NCI-H748 (cell line): ENCODE results near the gene PSMD9.
"Not testable (repeated sequence)": the region's sequence is repeated elsewhere in the genome, so short reads cannot be mapped to it uniquely, and the experiment has no call there.

ENCODE experiments used
- DNase-seq: peaks from one replicate; lab custom pipeline; 2025; ENCODE audit not compliant: unreplicated experiment; lab: John Stamatoyannopoulos, UW

PSMD9 gene, protein sequence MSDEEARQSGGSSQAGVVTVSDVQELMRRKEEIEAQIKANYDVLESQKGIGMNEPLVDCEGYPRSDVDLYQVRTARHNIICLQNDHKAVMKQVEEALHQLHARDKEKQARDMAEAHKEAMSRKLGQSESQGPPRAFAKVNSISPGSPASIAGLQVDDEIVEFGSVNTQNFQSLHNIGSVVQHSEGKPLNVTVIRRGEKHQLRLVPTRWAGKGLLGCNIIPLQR

DNA sequence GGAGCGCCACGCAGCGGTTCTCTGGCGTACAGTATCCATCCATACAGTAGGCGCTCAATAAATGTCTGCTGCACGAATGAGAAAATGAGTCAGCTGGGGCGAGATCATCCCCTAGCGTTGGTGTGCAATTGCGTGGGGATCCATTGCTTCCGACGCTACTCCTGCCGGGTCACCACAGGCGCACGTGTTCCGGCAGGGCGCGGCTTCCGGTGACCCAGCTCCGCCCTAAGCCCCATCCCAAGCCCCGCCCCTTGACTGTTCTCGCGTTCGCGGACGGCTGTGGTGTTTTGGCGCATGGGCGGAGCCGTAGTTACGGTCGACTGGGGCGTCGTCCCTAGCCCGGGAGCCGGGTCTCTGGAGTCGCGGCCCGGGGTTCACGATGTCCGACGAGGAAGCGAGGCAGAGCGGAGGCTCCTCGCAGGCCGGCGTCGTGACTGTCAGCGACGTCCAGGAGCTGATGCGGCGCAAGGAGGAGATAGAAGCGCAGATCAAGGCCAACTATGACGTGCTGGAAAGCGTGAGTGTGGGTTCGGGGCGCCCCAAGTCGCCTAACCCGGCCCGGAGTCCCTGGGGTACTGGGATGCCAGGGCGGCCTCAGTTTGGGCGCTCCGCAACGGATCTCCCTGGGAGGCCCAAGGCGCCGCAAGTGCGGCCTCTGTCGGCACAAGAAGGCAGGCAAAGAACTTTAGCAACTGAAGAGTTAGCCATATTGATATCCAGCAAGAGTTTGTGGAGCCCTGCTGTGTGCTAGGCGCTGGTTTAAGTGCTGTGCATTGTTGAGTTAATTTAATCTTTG, at the start of gene PSMD9:
PSMD9 (plus strand) TSS at position 313 of the 796 bp plus-strand sequence; CDS start at position 380, 67 bp downstream.
- peak; percentile 97 for DNase-seq

DNA sequence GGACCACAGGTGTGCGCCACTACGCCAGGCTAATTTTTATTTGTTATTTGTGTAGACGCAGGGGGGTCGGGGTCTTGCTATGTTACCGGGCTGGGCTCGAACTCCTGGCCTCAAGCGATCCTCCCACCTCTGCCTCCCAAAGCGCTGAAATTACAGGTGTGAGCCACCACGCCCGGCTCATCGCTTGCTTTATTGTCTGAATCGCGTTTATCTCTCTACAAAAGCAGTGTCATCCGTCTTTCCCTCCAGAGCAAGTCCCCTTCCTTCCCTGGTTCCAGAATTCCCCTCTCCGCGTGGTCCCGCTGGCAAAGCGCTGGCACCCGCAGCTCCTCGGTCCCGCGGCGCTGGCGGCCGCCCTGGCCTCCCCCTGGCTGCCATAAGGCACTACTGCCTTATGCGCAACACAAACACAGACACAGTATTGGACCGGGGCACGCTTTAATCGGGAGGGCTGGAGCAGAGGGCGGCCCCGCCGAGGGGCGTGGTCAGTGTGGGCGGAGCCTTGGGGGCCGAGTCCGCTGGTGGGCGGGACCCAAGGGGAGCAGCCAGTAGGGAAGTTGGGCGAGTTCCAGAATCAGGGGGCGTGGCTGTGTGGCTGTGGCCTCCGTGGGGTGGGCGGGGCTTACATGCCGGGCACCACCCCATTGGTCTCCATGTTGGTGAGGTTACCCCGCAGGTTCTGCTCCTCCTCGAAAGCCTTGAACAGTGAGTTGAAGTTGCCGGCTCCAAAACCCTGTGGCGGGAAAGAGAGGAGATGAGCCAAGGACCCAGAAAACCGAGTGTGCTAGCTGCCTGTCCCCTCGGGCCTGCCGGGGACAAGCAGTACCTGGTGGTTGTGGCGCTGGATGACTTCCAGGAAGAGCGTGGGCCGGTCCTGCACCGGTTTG, 49.2 kb upstream of the PSMD9 start:
- peak; percentile 97 for DNase-seq

DNA sequence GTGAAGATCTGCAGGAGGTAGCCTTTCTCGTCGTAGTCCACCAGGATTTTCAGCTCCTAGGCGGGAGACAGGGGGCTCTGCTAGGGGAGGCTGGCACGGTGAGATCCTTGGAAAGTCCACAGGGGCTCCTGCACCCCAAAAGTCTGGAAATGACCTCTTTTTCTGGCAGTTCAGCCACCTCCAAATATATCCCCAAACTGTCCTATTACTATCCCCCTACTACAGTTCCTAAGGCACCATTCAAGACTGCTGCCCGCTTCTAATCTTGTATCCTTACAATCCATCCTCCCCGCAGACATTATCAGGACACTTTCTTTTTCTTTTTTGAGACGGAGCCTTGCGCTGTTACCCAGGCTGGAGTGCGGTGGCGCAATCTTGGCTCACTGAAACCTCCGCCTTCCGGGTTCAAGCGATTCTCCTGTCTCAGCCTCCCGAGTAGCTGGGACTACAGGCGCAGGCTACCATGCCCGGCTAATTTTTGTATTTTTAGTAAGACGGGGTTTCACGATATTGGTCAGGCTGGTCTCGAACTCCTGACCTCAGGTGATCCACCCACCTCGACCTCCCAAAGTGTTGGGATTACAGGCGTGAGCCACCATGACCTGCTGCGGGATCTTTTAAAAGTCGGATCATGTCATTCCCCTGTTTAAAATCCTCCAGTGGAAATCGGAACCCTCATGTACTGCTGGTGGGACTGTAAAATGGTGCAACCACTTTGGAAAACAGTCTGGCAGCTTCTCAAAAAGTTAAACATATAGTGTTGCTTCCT, 48.4 kb upstream of the PSMD9 start:
- DNase-seq = no peak

DNA sequence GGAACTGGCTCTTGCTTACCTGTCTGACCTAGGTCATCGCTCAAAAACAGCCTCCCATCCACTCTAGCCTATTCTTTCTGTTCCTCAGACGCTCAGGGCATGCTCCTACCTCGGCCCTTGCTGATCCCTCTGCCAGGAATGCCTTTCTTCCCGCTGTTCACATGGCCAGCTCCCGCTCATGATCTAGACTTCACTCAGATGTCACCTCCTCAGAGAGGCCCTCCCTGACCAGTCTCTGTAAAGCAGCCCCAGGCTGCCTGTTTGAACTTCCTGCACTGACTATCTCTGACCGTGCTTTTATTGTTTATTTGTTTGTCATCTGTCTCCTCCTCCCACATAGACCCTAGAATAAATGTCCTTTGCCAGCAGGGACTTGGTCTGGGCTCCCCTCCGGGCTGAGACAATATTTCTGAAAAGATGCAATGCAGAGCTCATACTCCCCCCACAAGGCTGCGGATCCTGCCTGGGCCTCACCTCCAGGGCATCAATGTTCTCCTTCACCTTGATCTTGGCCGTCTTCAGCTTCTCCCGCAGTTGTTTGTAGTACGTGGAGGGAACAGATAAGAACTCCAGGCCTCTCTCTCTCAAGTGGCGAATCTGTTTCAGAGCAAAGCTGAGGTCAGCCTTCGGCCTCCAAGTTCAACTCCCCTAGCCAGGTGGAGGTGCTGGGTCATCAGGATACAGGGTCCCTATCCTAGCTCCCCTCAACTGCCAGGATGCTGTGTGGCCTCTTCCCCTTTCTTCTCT, 45.2 kb upstream of the PSMD9 start:
- no peak for DNase-seq

DNA sequence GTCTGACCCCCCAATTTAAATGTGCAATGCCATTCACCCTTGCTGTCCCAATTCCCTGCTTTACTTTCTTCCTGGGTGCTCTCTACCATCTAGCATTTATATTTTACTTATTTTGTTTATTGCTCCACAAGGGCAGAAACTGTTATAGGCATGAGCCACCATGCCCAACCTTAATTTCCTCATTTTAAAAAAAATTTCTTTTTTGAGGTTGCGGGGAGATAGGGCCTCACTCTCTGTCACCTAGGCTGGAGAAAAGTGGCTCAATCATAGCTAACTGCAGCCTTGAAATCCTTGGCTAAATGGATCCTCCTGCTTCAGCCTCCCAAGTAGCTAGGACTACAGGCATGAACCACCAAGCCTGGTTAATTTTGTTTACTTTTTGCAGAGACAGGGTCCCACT, 42.9 kb upstream of the PSMD9 start:
- no peak for DNase-seq

DNA sequence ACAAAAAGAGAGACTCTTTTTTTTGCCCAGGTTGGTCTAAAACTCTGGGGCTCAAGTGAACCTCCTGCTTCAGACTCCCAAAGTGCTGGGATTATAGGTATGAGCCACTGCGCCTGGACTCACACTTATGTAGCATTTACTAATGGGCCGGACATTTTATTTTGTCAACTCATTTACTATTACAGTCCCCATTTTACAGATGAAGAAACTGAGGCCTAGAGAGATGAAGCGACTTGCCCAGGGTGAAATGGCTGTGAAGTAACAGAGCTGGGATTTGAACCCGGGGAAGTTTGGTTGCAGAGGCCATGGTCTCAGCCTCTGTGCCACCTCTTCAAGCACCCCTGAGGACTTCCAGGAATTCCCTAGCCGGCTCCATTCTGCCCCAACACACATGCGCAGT, 39.4 kb upstream of the PSMD9 start:
- no peak for DNase-seq

DNA sequence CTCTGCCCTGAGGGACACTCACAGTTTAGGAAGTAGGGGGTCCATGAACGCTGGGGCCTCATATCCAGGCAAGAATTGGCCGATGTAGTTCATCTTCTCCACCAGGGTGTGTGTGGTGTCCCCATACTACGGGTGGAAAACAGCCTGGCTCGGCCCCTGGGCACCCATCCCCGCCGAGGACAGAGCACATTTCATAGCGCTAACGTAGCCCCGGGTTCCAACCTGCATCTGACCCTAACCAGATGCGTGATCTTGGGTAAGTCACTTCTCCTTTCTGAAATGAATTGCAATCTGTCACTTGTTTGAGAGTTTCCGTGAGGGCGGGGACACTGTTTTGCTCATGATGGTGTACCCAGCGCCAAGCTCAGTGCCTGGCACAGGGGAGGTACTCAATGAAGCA, 38.9 kb upstream of the PSMD9 start:
- DNase-seq = no peak

DNA sequence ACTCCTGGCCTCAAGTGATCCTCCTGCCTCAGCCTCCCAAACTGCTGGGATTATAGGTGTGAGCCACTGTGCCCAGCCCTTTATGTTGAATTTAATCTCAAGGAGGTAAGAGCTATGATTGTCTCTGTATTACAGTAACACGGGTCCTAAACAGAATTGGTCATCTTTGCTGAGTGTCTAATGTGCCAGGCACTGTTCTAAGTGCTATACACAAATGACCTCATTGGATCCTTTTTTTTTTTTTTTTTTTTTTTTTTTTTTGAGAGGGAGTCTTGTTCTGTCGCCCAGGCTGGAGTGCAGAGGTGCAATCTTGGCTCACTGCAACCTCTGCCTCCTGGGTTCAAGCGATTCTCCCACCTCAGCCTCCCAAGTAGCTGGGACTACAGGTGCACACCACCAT, 36.2 kb upstream of the PSMD9 start:
- DNase-seq = not testable (repeated sequence)

DNA sequence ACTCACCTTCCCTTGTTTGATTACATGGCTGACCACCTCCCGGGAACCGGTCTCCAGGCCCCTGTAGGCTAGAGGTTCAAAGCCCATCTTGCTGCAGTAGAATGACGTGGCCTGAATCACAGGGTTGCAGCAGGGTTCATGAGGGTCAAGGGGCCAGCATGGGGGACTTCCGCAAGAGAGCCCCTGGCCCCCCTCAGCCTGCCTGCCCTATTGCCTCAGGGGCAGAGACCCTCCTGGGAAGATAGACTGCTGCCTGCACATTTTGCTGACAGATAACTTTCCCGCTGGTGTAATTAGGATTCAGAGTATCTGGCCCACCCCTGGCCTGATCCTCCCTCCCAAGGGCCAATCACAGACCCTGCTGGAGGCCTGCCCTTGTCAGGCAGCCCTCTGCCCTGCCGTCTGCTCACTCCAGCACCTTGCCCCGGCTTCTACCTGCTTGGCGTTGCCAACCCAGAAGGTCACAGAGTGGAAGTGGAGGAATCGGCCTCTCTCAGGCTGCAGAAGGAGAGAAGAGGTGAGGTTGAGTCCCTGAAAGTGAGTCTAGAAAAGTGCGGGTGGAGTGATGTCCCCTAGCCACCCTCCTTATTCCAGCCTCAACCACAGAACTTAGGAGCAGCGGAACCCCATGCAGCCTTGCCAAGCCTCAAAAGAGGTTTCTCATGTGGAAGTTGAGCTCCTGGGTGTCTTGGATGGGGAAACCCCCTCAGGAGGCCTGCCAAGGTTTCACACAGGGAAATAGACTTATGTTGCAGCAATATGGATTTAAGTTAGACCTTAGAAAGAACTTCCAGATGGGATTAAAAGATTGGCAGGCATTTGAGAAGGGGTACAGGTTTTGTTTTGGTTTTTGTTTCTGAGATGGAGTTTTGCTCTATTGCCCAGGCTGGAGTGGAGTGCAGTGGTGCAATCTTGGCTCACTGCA, 31.0 kb upstream of the PSMD9 start:
- DNase-seq = no peak

DNA sequence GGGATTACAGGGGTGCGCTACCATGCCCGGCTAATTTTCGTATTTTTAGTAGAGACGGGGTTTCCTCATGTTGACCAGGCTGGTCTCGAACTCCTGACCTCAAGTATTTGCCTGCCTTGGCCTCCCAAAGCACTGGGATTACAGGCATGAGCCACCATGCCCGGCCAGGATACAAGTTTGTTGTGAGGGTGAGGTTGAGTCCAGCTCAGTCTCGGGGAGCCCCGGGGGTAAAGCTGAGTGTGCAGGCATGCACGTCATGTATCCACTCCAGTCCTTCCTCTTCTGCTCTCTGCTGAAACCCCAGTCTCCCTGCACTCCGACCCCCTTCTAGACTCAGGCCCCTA, 30.3 kb upstream of the PSMD9 start:
- DNase-seq = no peak

DNA sequence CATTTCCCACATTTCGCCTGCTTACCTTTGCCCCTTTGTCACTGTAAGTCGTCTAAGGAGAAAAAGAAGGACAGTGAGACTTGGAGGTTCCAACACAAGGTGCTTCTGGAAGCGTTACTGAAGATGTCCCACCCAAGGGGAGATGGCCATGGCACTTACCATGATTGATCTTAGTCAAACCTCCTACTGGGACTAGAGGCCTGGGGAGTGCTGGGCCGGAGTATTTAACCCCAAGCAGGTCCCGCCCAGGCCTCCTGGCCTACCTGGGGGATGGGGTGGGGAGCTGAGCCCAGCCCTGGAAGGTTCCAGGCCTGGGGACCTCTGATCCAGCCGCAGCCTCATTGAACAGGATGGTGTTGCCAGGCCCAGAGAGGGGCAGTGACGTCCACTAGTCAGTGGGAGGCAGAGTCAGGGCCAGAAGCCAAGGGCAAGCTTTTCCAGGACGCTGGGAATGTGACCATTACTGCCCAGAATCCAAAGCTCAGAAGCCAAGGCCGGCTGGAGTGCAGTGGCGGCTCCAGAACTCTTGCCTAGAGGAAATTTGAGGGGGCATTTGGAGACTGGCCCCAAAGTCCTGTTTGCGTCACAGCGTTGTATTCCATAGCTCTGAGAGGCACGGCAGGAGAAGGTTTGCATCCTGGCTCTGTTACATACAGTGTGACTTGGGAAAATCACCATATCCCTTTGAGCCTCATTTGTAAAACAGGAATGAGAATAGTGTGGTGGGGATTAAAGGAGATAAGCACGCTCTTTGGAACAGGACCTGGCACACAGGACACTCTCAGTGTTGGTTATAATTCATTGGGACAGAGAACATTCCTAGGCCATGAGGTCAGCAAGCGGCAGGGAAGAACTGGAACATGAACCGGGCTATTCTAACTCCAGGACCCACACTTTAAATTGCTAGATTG, 29.7 kb upstream of the PSMD9 start, which contains the start of gene HPD:
HPD (minus strand) TSS at position 198 of the 911 bp plus-strand sequence; CDS start at position 162, 36 bp downstream.
- no peak for DNase-seq

DNA sequence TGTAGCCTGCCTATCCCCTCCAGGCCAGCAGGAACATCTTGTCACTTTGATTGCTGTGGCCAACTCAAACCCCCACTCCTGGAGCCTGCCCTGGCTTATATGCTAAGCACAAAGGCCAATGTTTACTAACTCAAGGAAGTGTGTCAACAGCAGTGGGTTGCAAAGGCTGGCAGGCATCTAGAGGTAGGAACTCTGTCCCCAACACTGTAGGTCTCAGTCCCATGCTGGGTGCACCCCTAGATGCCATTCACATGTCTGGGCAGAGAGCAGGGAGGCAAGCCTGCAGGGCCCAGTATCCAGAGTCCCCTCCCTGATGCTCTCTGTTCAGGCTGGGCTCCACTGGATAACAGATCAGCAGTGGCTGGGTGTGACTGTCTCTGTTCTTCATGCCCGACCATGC, 28.3 kb upstream of the PSMD9 start:
- no peak for DNase-seq

DNA sequence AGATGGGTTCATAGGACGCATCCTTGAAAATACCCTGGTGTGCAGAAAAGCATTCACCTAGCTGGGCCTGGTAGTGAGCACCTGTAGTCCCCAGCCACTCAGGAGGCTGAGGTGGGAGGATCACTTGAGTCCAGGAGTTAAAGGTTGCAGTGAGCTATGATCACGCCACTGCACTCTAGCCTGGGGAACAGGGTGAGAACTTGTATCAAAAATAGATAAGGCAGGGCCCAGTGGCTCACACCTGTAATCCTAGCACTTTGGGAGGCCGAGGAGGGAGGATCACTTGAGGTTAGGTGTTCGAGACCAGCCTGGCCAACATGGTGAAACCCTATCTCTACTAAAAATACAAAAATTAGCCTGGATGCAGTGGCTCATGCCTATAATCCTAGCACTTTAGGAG, 27.9 kb upstream of the PSMD9 start:
- DNase-seq = not testable (repeated sequence)

DNA sequence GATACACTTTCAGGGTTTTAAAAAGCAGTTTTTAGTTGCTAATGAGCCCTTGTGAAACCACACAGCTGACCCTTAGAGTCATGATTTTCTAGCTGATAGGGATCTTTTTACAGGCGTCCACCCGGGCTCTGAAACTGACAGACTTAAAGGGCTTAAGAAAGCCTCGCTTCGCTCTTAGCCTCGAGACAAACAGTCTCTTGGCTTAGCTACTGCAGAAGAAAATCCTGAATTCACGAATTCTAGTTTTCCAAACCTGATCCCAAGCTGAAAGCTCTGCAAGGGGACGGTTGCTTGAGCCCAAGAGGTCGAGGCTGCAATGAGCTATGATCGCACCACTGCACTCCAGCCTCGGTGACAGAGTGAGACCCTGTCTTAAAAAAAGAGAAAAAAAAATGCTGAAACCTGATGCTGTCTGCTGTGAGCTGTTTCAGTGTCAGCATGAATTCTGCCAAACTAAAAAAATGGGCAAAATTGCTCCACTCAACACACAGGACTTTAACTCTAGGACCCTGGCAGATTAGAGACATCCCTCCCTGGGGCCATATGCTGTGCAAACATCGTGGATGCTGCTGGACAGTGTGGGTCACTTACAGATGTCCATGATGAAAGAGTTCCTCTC, 26.8 kb upstream of the PSMD9 start:
- DNase-seq = no peak

DNA sequence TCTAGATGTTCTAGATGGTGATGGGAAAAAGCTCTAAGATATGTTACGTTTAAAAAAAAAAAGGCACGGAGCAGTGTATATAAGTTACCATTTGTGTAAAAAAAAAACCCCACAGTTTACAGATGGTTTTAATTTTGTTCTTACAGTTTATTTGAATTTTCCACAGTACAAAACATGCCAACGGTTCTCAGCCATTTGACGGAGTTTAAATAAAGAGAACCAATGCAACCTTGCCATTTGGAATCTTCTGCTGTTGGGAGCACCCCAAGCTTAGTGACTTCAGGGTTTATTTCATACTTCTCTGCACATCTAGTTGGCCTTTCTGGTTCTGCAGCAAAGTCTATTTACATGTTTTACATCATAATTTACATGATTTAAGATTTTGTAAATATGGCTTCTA, 22.3 kb upstream of the PSMD9 start:
- DNase-seq = no peak

DNA sequence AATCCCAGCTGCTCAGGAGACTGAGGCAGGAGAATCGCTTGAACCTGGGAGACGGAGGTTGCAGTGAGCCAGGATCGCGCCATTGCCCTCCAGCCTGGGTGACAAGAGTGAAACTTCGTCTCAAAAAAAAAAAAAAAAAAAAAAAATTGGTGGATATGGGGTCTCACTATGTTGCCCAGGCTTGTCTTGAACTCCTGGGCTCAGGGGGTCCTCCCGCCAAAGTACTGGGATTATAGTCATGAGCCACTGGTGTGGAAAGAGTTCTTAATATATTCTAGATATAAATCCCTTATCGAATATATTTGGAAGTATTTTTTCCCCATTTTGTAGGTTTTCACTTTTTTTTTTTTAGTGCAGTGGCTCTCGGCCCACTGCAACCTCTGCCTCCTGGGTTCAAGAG, 19.4 kb upstream of the PSMD9 start:
- DNase-seq = not testable (repeated sequence)

DNA sequence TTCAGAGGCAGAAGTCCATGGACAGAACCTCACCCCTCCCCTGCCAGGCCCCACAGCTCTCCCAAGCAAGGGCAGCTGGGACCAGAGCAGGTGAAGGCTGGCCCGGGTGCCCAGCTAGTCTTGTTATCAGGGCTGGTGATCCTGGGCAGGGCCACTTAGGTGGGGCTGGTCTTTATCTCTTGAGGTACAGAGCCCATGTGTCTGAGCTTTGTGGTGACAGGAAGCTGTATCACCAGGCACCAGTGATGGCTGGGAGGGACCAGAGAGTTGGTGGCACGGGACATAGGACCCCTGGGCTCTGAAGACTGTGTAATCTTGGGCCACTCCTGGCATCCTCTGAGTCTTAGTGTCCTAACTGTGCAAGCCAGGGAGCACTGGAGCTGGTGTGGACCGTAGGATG, 17.1 kb upstream of the PSMD9 start:
- no peak for DNase-seq
